Large intestine (tissue), 3 donors: ENCODE results near the gene RAB37. TPM values are rescaled to one million over a fixed set of nuclear protein-coding genes. Genes with fewer than 3 reads are reported as not detected.

ENCODE experiments used
- DNase-seq, 2 donors: peaks; one replicate each; pipeline versions ENCODE4 v3.0.0 to v3.0.0-alpha.2; 2013
- H3K27ac ChIP-seq: one replicate; pipeline ENCODE4 v1.5.1; 2013; ENCODE audit warnings: low read length
- H3K27me3 ChIP-seq: 2 replicates; pipeline ENCODE4 v1.6.1; 2013; ENCODE audit warnings: low read length; ENCODE audit not compliant: control insufficient read depth, insufficient read depth
- H3K36me3 ChIP-seq: 2 replicates; pipeline ENCODE4 v1.6.1; 2013; ENCODE audit warnings: low read length; ENCODE audit not compliant: control insufficient read depth, insufficient read depth
- H3K4me1 ChIP-seq: one replicate; pipeline ENCODE4 v1.6.1; 2013; ENCODE audit warnings: low read length; ENCODE audit not compliant: control insufficient read depth, insufficient read depth
- H3K4me3 ChIP-seq: one replicate; pipeline ENCODE4 v1.5.1; 2013; ENCODE audit warnings: low read length
- H3K9me3 ChIP-seq: one replicate; pipeline ENCODE4 v1.6.1; 2013; ENCODE audit warnings: mild to moderate bottlenecking, low read depth, low read length, moderate library complexity; ENCODE audit not compliant: control insufficient read depth
- WGBS: methylation state at CpG from one replicate; pipeline ENCODE4 v1.1.5; 2013; ENCODE audit warnings: low lambda C conversion rate; ENCODE audit not compliant: insufficient coverage; 5-methylcytosine and 5-hydroxymethylcytosine counted together
- polyA plus RNA-seq: library from polyadenylated mRNA; unstranded; fragments of 120-200 nt; gene quantifications from one replicate; pipeline ENCODE4 v1.2.1, GENCODE V29; 2013

The RAB37 gene
- polyA plus RNA-seq, 1 donor, result 14.3 TPM

DNA sequence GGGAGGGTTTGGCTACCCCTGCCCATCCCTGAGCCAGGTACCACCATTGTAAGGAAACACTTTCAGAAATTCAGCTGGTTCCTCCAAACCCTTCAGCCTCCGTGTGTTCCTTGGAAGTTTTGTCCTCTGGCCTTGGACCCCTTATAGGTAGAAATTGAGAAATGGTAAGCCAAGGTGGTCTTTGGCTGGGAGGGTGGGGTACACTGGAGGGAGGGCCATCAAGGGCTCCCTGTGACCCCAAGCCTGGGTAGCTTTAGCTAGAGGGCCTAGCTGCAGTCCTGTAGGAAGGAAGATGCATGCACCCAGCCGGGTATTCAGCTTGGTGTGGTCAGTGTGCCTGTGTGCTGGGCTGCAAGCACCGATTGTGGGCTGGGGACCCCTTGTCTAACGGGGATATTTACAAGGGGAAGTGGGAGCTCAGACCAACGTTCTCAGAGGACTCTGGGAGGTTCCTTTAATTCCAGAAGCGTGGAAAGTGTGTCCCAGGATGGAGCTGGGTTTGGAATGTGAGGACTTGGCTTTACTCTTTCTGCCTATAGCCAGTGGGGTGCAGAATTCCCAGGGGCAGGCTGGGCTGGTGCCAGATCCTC lies 32.3 kb downstream of the RAB37 start:
- H3K4me1 ChIP-seq, result peaks cover 87% of the 10 kb centered on the region
- no CpG with 5 or more reads among the region's 6 CpGs for WGBS

DNA sequence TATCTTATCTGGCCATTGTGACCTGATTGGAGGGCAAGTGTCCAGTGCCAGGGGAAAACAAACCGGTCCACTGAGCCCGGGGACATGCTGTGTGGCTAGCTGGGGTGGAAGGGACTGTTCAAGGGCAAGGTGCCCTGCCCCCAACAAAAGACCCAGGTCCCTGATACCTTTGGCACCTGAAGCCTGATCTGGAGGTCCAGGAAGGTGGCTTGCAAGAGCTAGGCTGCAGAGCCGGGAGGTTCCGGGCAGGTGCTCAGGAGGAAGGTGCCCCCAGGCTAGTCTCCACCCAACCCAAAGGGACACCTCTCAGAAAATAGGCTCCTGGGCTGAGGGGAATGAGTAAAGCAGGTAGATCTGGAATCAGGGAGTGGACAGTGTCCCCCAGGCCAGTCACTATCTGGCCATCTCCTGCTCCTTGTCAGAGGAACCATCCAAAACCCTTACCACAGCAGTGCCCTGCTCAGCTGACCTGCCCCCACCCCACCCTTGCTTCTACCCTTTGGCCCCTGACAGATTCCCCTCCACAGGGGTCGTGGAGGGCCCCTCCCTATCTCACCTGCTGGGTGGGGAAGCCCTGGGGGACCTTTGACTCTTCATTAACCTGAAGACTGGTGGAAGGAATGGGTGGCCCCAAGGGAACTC lies 32.9 kb downstream of the RAB37 start:
- H3K4me3 ChIP-seq, result no peak overlapping the region
- H3K27me3 ChIP-seq, result no peaks in the 10 kb centered on the region
- peak overlapping the region; percentile 69 for H3K27ac ChIP-seq
- H3K4me1 ChIP-seq, result peaks cover 80% of the 10 kb centered on the region
- H3K9me3 ChIP-seq, result no peaks in the 10 kb centered on the region
- no CpG with 5 or more reads among the region's 5 CpGs for WGBS
- peaks cover 75% of the 10 kb centered on the region for H3K36me3 ChIP-seq
- no peak for DNase-seq

More for the DNA sequence above, 32.3 kb downstream of the RAB37 start:
- Histone ChIP-seq H3K27ac (peak overlapping the region; percentile 69), H3K9me3 (no peaks in the 10 kb centered on the region), H3K27me3 (no peaks in the 10 kb centered on the region), H3K36me3 (peaks cover 81% of the 10 kb centered on the region), H3K4me3 (no peak overlapping the region)
- DNase-seq, result no peak

DNA sequence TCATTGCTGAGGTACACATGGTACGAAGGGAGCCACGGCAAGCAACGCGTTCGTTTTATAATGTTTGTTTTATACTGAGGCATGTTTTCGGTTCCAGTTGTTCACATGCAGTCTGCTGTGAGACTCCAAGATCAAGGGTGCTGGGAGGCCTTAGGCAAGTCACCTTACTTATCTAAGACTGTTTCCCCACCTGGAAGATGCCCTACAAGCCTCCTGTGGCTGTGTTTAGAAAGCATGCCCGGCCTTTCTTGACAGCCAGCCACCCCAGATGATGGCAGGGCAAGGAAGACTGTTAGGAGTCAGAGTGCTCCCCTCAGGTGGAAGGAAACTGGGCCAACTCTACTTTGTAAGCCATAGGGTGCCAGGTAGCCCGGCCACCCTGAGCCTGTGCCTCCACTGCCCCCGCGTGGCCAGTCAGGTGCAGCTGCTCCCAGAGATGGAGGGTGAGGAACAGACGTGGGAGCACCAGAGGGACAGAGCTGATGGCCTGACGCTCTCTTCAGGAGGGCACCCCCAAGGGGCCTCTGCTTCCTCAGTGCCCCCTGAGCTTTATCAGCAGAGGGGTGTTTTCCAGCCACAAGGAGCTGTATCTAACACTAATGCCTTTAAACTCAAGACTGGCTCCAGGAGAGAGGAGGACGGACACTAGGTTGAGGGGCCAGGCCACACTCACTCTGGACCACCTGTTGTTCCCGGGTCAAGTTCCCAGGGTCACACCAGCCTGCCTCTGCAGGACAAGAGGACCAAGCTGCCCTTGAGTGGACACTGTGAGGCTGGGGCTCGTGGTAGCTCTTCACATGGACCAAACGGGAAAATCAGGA lies 33.7 kb downstream of the RAB37 start:
- peaks cover 73% of the 10 kb centered on the region for H3K36me3 ChIP-seq
- H3K27me3 ChIP-seq, result no peaks in the 10 kb centered on the region
- peak in 1 of 2 donors; percentile 83 for DNase-seq
- no peaks in the 10 kb centered on the region for H3K9me3 ChIP-seq
- H3K4me1 ChIP-seq, result peaks cover 79% of the 10 kb centered on the region
- no CpG with 5 or more reads among the region's 16 CpGs for WGBS
- H3K4me3 ChIP-seq, result no peak overlapping the region
- peak overlapping the region; percentile 69 for H3K27ac ChIP-seq

DNA sequence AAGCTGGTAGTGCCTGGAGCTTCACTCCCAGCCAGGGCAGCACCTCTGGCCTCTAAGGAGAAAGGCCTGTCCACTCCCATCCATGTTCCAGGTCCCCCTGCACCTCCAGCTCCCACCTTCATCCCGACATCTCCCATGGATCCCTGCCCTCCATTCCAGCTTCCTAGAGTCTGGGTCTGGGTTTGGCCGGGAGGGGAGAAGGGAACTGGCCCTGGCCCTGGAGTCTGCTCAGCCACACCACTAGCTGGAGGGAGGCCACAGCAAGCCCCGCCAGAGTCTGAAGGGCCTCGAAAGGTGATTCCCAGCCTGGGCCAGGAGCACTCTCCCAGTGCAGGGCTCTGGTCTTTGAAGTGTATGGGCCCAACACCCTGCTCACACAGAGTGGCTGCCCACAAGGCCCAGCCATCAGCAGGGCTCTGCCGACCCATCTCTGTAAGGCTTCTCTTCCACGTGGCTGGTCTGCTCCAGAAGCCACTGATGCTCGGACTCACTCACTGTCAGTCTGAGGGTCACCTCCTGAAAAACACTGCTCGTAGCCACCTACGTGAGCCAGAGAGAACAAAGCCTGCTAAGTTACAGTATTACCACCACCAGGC lies 34.4 kb downstream of the RAB37 start:
- H3K4me3 ChIP-seq, result no peak overlapping the region
- peaks cover 73% of the 10 kb centered on the region for H3K4me1 ChIP-seq
- H3K27me3 ChIP-seq, result no peaks in the 10 kb centered on the region
- DNase-seq, result no peak
- peak overlapping the region; percentile 69 for H3K27ac ChIP-seq
- H3K36me3 ChIP-seq, result peaks cover 67% of the 10 kb centered on the region
- no peaks in the 10 kb centered on the region for H3K9me3 ChIP-seq
- no CpG with 5 or more reads among the region's 9 CpGs for WGBS

DNA sequence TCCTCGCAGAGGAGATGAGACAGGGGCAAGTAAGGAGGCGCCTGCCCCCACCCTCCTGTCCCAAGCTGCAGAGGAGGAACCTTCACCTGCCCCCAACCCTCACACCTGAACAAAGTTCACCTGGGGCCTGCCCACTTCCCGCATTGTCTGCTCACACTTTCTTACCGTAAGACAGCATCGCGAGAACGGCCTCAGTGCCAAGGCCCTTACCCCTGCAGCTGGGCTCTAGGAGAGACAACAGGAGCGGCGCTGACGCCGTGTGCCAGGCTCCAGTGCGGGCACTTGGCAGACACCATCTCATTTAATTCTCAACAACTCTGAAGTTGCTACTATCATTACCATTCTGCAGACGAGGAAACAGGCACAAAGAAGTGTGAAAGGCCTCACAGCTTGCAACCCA lies 35.0 kb downstream of the RAB37 start:
- no peak overlapping the region for H3K4me3 ChIP-seq
- no peaks in the 10 kb centered on the region for H3K9me3 ChIP-seq
- peaks cover 72% of the 10 kb centered on the region for H3K4me1 ChIP-seq
- WGBS, result no CpG with 5 or more reads among the region's 13 CpGs
- H3K27ac ChIP-seq, result peak overlapping the region; percentile 3
- H3K27me3 ChIP-seq, result no peaks in the 10 kb centered on the region
- DNase-seq, result peak in 1 of 2 donors; percentile 51
- peaks cover 61% of the 10 kb centered on the region for H3K36me3 ChIP-seq

DNA sequence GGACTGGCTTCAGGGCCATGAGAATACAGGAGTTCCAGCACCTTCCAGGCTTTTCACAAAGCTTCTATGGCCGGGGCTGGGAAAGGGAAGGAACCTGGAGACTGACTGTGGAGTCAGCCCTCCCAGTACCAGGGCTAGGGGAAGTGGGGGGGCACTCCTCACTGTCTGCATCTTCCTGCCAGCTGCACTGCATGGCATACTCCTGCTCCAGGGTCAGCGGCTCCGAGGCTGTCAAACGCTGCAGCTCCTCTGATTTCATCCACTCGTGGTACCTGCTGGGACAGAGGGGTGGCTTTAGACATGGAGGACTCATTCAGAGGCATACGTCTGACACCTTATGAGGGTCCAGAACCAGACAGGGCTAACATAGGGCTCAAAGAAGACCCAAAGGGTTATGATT lies 36.4 kb downstream of the RAB37 start:
- DNase-seq, result no peak
- H3K4me1 ChIP-seq, result peaks cover 62% of the 10 kb centered on the region
- no peaks in the 10 kb centered on the region for H3K9me3 ChIP-seq
- peaks cover 47% of the 10 kb centered on the region for H3K36me3 ChIP-seq
- no peak overlapping the region for H3K4me3 ChIP-seq
- no peaks in the 10 kb centered on the region for H3K27me3 ChIP-seq
- no peak overlapping the region for H3K27ac ChIP-seq
- no CpG with 5 or more reads among the region's 6 CpGs for WGBS

DNA sequence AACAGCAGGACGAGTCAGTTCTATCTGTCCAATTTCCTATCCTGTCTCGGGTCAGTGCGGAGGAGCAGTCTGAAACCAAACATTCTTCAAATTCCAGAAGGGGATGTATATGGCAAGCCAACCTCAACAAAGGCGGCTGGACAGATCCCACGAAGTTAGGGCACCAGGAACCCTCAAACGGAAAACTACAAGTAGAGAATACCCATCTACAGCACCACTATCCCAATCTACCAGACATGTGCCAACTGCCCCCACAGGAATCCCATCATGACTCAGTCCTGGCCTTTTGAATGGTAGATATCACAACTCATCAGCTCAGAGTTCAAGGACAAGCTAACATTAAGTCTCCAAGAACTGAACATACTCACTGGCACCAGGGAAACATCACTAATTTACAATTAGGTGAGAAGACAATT lies 36.8 kb downstream of the RAB37 start:
- peaks cover 58% of the 10 kb centered on the region for H3K4me1 ChIP-seq
- no peak overlapping the region for H3K4me3 ChIP-seq
- no CpG with 5 or more reads among the region's 6 CpGs for WGBS
- no peaks in the 10 kb centered on the region for H3K27me3 ChIP-seq
- no peak for DNase-seq
- H3K27ac ChIP-seq, result no peak overlapping the region
- no peaks in the 10 kb centered on the region for H3K9me3 ChIP-seq
- peaks cover 43% of the 10 kb centered on the region for H3K36me3 ChIP-seq

DNA sequence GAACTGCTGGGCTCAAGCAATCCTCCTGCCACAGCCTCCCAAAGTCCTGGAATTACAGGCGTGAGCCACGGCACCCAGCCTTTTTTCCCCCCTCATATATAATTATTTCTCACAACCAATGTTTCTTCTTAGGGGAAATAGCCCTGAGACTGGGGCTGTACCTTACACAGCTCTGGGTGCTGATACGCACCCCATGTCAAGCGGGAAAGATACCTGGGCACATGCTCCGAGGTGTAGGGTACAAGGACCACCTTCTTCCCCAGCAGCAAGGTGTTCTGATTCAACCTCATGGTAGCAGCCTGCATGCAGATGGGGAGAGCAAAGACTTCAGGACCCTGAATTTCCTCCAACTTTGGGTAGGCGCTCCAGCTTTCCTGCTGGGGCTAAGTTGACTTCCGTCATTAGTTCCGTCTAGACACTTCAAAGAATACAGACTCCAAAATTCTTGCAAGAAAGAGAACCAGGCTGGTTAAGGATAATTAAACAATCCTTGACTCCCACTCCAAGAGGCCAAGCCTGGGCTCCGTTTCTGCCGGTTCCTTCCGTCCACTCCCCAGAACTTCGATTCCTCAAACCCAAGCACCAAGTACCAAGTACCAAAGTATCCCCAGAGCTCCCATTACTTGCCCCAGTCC lies 38.5 kb downstream of the RAB37 start:
- H3K36me3 ChIP-seq, result peaks cover 32% of the 10 kb centered on the region
- no peaks in the 10 kb centered on the region for H3K27me3 ChIP-seq
- WGBS, result no CpG with 5 or more reads among the region's 12 CpGs
- H3K9me3 ChIP-seq, result no peaks in the 10 kb centered on the region
- no peak for DNase-seq
- H3K27ac ChIP-seq, result no peak overlapping the region
- peak overlapping the region; percentile 86 for H3K4me3 ChIP-seq
- peaks cover 51% of the 10 kb centered on the region for H3K4me1 ChIP-seq

DNA sequence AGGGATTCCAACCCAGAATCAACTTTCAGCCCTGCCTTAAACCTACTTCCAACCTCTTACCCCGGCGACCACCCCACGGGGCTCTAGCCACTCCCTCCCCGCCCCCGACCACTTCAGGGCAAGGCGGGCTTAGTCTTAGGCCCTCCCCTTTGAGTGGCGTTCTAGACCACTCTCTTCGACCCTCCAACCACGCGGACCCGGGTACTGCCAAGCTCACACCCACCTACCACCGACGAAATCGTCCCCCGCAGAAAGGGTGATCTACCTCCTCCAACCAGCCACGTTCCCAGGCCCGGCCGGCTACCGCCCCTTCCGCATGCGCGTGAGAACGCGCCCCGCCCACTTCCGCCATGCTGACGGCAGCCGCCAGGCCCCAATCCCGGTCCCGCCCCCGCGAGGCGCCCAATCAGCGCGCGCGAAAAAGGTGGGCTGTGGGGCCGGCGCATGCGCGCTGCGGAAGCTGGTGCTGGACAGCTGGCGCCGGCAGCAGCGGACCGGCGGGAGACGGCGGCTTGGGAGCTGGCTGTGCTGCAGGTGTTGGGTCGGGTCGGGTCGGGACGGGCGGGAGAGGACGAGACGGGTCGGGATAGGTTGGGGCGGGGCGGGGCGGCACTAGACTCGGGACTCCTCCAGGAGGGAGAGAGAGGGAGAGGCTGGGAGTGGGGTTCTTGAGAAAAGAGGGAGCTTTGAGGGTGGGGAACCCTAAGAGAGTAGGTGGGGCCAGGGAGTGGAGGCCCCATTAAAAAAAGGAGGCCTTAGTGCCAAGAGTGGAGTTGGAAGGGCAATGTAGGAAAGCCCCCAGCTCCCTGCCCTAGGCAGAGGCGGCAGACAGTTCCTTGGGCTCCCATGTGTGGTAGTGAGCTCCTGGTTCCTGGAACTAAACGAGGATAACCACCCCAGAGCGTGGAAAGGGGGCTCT lies 39.2 kb downstream of the RAB37 start, which contains the start of gene NAT9:
NAT9 (minus strand) TSS at position 302 of the 919 bp plus-strand sequence. CDS start 647 bp downstream, outside the sequence.
- peaks cover 44% of the 10 kb centered on the region for H3K4me1 ChIP-seq
- no CpG with 5 or more reads among the region's 64 CpGs for WGBS
- DNase-seq, result peak; percentile 97 to 98

More for the DNA sequence above, 39.2 kb downstream of the RAB37 start, which contains the start of gene NAT9:
- H3K27ac ChIP-seq, result no peak within 1 kb of the TSS
- H3K27me3 ChIP-seq, result no peaks in the 10 kb centered on the region
- peak within 1 kb of the TSS; percentile 86 for H3K4me3 ChIP-seq
- peaks cover 24% of the 10 kb centered on the region for H3K36me3 ChIP-seq
- no peaks in the 10 kb centered on the region for H3K9me3 ChIP-seq
